ENCODE data around the gene SGMS1.

DNA sequence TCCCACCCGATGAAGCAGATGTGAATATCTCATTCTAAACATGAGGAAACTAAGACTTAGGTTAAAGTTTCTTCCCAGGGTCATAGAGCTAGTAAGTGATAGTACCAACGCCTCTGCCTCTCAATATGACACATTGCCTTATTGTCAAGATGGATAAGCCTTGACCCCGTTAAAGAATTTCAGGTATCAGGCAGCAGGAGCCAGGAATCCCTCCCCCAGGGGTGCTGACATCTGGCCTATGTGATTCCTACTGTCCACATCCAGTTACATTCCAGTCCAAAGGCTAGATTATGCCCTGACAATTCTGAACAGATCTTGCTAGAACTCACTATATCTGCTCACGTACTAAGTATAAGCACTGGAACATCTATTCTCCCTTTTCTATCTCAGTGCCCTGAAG is 314.4 kb downstream of the SGMS1 start:
- TF ChIP-seq, protein P1, sequence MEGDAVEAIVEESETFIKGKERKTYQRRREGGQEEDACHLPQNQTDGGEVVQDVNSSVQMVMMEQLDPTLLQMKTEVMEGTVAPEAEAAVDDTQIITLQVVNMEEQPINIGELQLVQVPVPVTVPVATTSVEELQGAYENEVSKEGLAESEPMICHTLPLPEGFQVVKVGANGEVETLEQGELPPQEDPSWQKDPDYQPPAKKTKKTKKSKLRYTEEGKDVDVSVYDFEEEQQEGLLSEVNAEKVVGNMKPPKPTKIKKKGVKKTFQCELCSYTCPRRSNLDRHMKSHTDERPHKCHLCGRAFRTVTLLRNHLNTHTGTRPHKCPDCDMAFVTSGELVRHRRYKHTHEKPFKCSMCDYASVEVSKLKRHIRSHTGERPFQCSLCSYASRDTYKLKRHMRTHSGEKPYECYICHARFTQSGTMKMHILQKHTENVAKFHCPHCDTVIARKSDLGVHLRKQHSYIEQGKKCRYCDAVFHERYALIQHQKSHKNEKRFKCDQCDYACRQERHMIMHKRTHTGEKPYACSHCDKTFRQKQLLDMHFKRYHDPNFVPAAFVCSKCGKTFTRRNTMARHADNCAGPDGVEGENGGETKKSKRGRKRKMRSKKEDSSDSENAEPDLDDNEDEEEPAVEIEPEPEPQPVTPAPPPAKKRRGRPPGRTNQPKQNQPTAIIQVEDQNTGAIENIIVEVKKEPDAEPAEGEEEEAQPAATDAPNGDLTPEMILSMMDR (IDR thresholded peaks at IDR 0.05), result no peak
- no peak for TF ChIP-seq POLR2A (IDR thresholded peaks at IDR 0.05)

Data from testis (tissue), 2 donors.